HG02938 (cell line): Measurements from ENCODE around the gene ADSS2.
"Not testable (repeated sequence)": the region's sequence is repeated elsewhere in the genome, so short reads cannot be mapped to it uniquely, and the experiment has no call there.

ENCODE experiments used
- ATAC-seq: cut with Tn5 transposase; IDR thresholded peaks from one replicate; pipeline ENCODE4 v1.9.1; 2021; ENCODE audit warnings: mild to moderate bottlenecking, moderate library complexity; ENCODE audit not compliant: unreplicated experiment

ADSS2 gene

GRCh38 chr1:244400974-244401373 is 50.7 kb downstream of the ADSS2 start:
- no peak for ATAC-seq

GRCh38 chr1:244397131-244397530 is 54.6 kb downstream of the ADSS2 start:
- no peak for ATAC-seq

GRCh38 chr1:244395965-244396364 is 55.7 kb downstream of the ADSS2 start:
- no peak for ATAC-seq

DNA sequence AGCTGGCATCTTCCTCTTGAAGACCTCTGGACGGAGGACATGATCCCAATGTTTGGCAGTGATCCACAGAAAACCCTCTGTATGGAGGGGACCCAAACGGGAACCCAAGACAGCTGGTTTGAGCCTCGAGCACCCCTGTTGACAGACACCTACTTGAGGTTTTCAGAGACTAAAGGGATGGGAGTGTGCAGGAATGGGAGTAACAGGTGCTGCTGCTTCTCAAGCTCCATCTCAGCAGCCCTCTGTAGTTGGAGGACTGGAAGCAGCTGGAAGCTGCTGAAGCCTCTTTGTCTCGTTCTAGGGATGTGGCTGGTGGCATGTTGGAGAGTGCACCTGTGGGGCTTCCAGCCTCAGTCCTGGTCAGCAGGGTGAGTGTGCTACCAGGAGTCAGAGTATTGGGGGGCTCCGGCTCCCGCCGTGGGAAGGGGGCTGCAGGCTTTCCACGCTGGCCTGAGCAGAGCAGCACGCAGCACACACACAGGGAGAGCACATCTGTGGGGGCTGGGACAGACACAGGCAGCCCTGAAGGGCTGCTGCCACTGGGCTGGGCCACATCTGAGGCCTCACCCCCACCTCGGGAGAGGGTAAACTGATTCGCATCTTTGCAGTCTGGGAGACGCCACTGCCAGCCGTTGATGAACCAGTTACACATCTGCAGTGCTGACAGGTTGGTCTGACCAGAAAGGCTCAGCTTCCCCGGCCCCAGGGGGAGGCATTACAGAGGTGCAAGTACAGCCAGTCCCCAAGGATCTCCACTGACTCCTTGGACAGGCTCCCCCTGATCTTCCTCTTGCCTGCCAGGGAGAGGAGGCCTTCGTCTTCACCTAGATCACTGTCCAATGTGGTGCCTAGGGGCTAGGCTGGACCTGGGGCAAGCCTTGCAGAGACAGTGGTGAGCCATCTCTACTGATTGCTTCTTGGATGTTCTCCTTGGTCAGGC is 56.6 kb downstream of the ADSS2 start:
- ATAC-seq, result no peak

DNA sequence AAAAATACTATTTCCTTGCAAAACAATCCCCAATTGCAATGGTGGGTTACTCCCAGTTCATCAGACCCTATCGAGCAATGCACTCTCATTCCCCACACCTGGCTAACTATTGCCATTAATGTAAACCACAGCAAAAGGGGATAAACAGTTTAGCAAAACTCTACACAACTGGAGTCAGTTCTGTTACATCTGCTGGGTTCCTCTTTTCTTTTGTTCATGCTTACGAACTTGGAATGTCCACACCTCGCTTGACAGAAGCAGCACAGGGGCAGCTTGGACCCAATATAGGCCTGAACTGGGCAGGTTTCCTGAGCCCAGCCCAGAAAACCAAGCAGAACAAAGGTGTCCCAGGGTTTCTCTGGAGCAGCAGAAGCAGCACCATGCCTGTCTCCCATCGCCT is 57.4 kb downstream of the ADSS2 start:
- ATAC-seq, result no peak

- no peak for ATAC-seq
Observed at GRCh38 chr1:244393604-244394176, 58.0 kb downstream of the ADSS2 start.

GRCh38 chr1:244391761-244392160 is 59.9 kb downstream of the ADSS2 start:
- no peak for ATAC-seq

DNA sequence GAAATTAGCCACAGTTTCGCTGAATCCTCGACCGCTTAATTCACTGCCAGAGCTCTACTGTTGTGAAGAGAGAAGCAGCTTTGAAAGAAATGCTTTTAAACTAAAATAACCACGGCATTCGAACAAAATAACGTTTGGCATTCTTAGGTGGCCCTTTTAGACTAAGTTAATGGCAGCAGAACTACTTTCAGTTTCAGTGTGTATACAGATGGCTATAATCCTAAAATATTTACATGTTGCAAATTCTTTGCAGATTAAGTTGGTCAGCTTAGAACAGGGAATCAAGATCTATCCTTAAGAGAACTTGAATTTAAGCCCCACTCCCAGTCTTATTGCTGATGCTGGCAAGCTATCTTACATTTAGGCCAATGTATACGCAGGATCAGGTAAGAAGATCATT is 62.7 kb downstream of the ADSS2 start:
- no peak for ATAC-seq

- no peak for ATAC-seq
Observed at GRCh38 chr1:244387415-244387814, 64.3 kb downstream of the ADSS2 start.

- ATAC-seq, result no peak
Observed at GRCh38 chr1:244386595-244386994, 65.1 kb downstream of the ADSS2 start.

DNA sequence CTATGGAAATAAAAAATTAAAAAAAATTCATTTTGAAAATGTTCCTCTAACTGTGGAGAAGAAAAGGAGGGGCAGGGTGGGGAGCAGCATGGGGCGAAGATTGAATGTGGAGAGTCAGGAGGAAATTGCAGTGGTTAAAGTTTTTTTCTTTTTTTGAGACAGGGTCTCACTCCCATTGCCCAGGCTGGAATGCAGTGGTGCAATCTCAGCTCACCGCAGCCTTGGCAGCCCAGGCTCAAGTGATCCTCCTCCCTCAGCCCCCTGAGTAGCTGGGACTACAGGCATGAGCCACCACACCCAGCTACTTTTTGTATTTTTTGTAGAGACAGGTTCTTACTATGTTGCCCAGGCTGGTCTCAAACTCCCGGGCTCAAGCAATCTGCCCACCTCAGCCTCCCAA is 67.6 kb downstream of the ADSS2 start:
- ATAC-seq, result no peak

GRCh38 chr1:244383278-244383884 is 68.3 kb downstream of the ADSS2 start:
- ATAC-seq, result no peak

- ATAC-seq, result no peak
Observed at GRCh38 chr1:244381878-244382565, 69.7 kb downstream of the ADSS2 start.

- ATAC-seq, result no peak
Observed at GRCh38 chr1:244376126-244376525, 75.6 kb downstream of the ADSS2 start.

DNA sequence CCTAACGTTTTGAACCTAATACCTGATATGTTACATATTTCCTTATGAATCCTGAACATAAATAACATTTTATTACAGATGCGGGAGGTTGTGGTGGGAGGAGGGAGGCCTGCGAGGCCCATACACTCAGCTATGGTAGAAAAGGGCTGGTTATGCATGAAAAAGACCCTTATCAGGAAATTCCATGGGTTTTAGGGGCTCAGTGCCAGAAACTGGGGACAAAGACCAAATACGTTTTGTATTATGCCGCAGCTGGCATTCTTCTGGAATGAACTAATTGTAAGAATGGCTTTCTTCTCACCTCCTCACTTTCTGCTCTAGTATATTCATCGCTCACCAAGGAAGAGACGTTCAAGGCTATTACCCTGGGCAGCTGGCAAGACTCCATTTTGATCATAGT is 76.7 kb downstream of the ADSS2 start:
- no peak for ATAC-seq

- ATAC-seq, result not testable (repeated sequence)
Observed at GRCh38 chr1:244374484-244374883, 77.2 kb downstream of the ADSS2 start.

- no peak for ATAC-seq
Observed at GRCh38 chr1:244371242-244372141, 80.2 kb downstream of the ADSS2 start.

GRCh38 chr1:244370060-244370637 is 81.6 kb downstream of the ADSS2 start:
- ATAC-seq, result no peak

GRCh38 chr1:244369256-244370057 is 82.3 kb downstream of the ADSS2 start:
- ATAC-seq, result no peak
